ENCODE measurements around the gene DOCK2. TPM values are rescaled to one million over a fixed set of nuclear protein-coding genes. Genes with fewer than 3 reads are reported as not detected.

DOCK2 gene
- polyA plus RNA-seq, 3 donors = 57.5 to 178 (median 115) TPM

DNA sequence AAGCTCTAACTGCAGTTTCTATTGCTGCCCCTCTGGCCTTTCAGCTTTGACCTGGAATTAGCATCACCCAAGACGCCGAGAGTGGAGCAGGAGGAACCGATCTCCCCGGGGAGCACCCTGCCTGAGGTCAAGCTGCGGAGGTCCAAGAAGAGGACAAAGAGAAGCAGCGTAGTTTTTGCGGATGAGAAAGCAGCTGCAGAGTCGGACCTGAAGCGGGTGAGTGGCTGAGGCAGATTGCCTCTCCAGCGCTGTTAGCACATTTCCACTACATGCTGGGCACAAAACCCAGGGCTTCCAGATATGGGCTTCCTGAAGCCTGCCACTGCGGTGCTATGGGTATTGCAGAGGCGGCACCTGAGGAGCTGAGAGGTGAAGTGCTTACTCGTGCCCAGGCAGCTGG lies 441.9 kb downstream of the DOCK2 start:
- Histone ChIP-seq H3K4me1 (ENCODE audit: control insufficient read depth in 1 of 2, insufficient read depth in 2 of 2, low read length in 2 of 2) (no peaks in the 10 kb centered on the region), H3K36me3 (replicated peaks in 1 of 2; ENCODE audit: control insufficient read depth in 1 of 2, insufficient read depth in 2 of 2, low read length in 2 of 2) (peaks cover 100% of the 10 kb centered on the region in 2 donors), H3K27me3 (ENCODE audit: control insufficient read depth in 2 of 2, insufficient read depth in 2 of 2, low read length in 2 of 2) (no peaks in the 10 kb centered on the region), H3K27ac (ENCODE audit: low read depth in 1 of 2, low read length in 2 of 2) (no peak overlapping the region), H3K4me3 (replicated peaks in 1 of 3; ENCODE audit: low read depth in 2 of 3, low read length in 3 of 3) (no peak overlapping the region), H3K4me2 (replicated peaks; ENCODE audit: extremely low read depth, low read length, poor library complexity, severe bottlenecking) (no peak overlapping the region), H3K9ac (ENCODE audit: insufficient read depth, low read length, poor library complexity, severe bottlenecking) (no peak overlapping the region), H2AFZ (ENCODE audit: insufficient read depth, low read depth, low read length, poor library complexity, severe bottlenecking) (no peak overlapping the region), H4K20me1 (ENCODE audit: insufficient read depth, low read length) (peaks cover 47% of the 10 kb centered on the region), H3K79me2 (ENCODE audit: insufficient read depth, low read length) (no peaks in the 10 kb centered on the region), H3K9me3 (replicated peaks in 1 of 2; ENCODE audit: control insufficient read depth in 1 of 2, insufficient read depth in 1 of 2, low read length in 2 of 2) (no peaks in the 10 kb centered on the region)
- no peak for TF ChIP-seq CTCF (IDR thresholded peaks at IDR 0.05)
- H3K36me3 Mint-ChIP-seq = peaks cover 98 to 99% of the 10 kb centered on the region in 2 donors
- 99% methylated on average over 12 of the region's 13 CpGs for WGBS (ENCODE audit: insufficient coverage)
- no peaks in the 10 kb centered on the region for H3K4me1 Mint-ChIP-seq
- H3K27me3 Mint-ChIP-seq (ENCODE audit: low read depth in 3 of 3) = no peaks in the 10 kb centered on the region
- DNase-seq = no peak
- H3K9me3 Mint-ChIP-seq = no peaks in the 10 kb centered on the region
- H3K27ac Mint-ChIP-seq = peak overlapping the region in 1 of 7 donors; percentile 17
- H3K4me3 Mint-ChIP-seq = no peak overlapping the region
- intact Hi-C loops (cut with micrococcal nuclease) = no loop called here

GRCh38 chr5:170080217-170080616 lies 443.1 kb downstream of the DOCK2 start:
- no peaks in the 10 kb centered on the region for H3K27me3 Mint-ChIP-seq (ENCODE audit: low read depth in 3 of 3)
- H3K4me1 Mint-ChIP-seq = no peaks in the 10 kb centered on the region
- Histone ChIP-seq H3K79me2 (ENCODE audit: insufficient read depth, low read length) (no peaks in the 10 kb centered on the region), H3K27ac (ENCODE audit: low read depth in 1 of 2, low read length in 2 of 2) (peak overlapping the region in 1 of 2 donors; percentile 2), H3K36me3 (replicated peaks in 1 of 2; ENCODE audit: control insufficient read depth in 1 of 2, insufficient read depth in 2 of 2, low read length in 2 of 2) (peaks cover 100% of the 10 kb centered on the region in 2 donors), H3K4me3 (replicated peaks in 1 of 3; ENCODE audit: low read depth in 2 of 3, low read length in 3 of 3) (no peak overlapping the region), H3K9ac (ENCODE audit: insufficient read depth, low read length, poor library complexity, severe bottlenecking) (no peak overlapping the region), H3K4me1 (ENCODE audit: control insufficient read depth in 1 of 2, insufficient read depth in 2 of 2, low read length in 2 of 2) (no peaks in the 10 kb centered on the region), H2AFZ (ENCODE audit: insufficient read depth, low read depth, low read length, poor library complexity, severe bottlenecking) (no peak overlapping the region), H3K9me3 (replicated peaks in 1 of 2; ENCODE audit: control insufficient read depth in 1 of 2, insufficient read depth in 1 of 2, low read length in 2 of 2) (no peaks in the 10 kb centered on the region), H3K27me3 (ENCODE audit: control insufficient read depth in 2 of 2, insufficient read depth in 2 of 2, low read length in 2 of 2) (no peaks in the 10 kb centered on the region), H4K20me1 (ENCODE audit: insufficient read depth, low read length) (peaks cover 37% of the 10 kb centered on the region), H3K4me2 (replicated peaks; ENCODE audit: extremely low read depth, low read length, poor library complexity, severe bottlenecking) (no peak overlapping the region)
- no peak overlapping the region for H3K27ac Mint-ChIP-seq
- peaks cover 98 to 99% of the 10 kb centered on the region in 2 donors for H3K36me3 Mint-ChIP-seq
- no CpG with 5 or more reads among the region's 1 CpG for WGBS (ENCODE audit: insufficient coverage)
- no peak for TF ChIP-seq CTCF (IDR thresholded peaks at IDR 0.05)
- DNase-seq = no peak
- intact Hi-C loops (cut with micrococcal nuclease) = no loop called here
- H3K4me3 Mint-ChIP-seq = no peak overlapping the region
- H3K9me3 Mint-ChIP-seq = no peaks in the 10 kb centered on the region

Measured in CD14-positive monocyte (primary cell).